ENCODE data around the gene ARFGAP2.
"Not testable (repeated sequence)": the region's sequence is repeated elsewhere in the genome, so short reads cannot be mapped to it uniquely, and the experiment has no call there.

Gene ARFGAP2

GRCh38 chr11:47176328-47177228 lies at the start of gene ARFGAP2:
Gene ARFGAP2, minus strand, starts transcription at chr11:47176879. Its CDS starts 26 bp downstream, at chr11:47176853.
- peak; percentile 88 for DNase-seq

GRCh38 chr11:47225552-47226400 lies 49.1 kb upstream of the ARFGAP2 start:
- DNase-seq, result no peak

- DNase-seq, result no peak
Observed at GRCh38 chr11:47222696-47223095, 46.0 kb upstream of the ARFGAP2 start.

GRCh38 chr11:47220401-47220821 lies 43.7 kb upstream of the ARFGAP2 start:
- no peak for DNase-seq

- peak; percentile 25 for DNase-seq
Observed at GRCh38 chr11:47216121-47216798, 39.6 kb upstream of the ARFGAP2 start.

- DNase-seq, result peak; percentile 27
Observed at GRCh38 chr11:47215366-47215910, 38.8 kb upstream of the ARFGAP2 start.

GRCh38 chr11:47213950-47214565 lies 37.4 kb upstream of the ARFGAP2 start:
- peak; percentile 92 for DNase-seq

- no peak for DNase-seq
Observed at GRCh38 chr11:47212938-47213337, 36.3 kb upstream of the ARFGAP2 start.

GRCh38 chr11:47208628-47209027 lies 31.9 kb upstream of the ARFGAP2 start:
- DNase-seq, result no peak

GRCh38 chr11:47208008-47208552 lies 31.4 kb upstream of the ARFGAP2 start:
- DNase-seq, result not testable (repeated sequence)

GRCh38 chr11:47207459-47207858 lies 30.8 kb upstream of the ARFGAP2 start:
- no peak for DNase-seq

GRCh38 chr11:47206577-47206976 lies 29.9 kb upstream of the ARFGAP2 start:
- not testable (repeated sequence) for DNase-seq

- no peak for DNase-seq
Observed at GRCh38 chr11:47204637-47204989, 27.9 kb upstream of the ARFGAP2 start.

- DNase-seq, result no peak
Observed at GRCh38 chr11:47202576-47202975, 25.9 kb upstream of the ARFGAP2 start.

GRCh38 chr11:47201015-47201414 lies 24.3 kb upstream of the ARFGAP2 start:
- no peak for DNase-seq

- not testable (repeated sequence) for DNase-seq
Observed at GRCh38 chr11:47198161-47198560, 21.5 kb upstream of the ARFGAP2 start.

GRCh38 chr11:47192111-47192510 lies 15.4 kb upstream of the ARFGAP2 start:
- no peak for DNase-seq

- not testable (repeated sequence) for DNase-seq
Observed at GRCh38 chr11:47191137-47191536, 14.5 kb upstream of the ARFGAP2 start.

- DNase-seq, result no peak
Observed at GRCh38 chr11:47189100-47189834, 12.6 kb upstream of the ARFGAP2 start.

- no peak for DNase-seq
Observed at GRCh38 chr11:47188259-47188658, 11.6 kb upstream of the ARFGAP2 start.

GRCh38 chr11:47187723-47188122 lies 11.0 kb upstream of the ARFGAP2 start:
- DNase-seq, result no peak

Data from DMS79 (cell line).